ENCODE results near the gene RBP2. TPM values are rescaled to one million over a fixed set of nuclear protein-coding genes. Genes with fewer than 3 reads are reported as not detected.

Gene RBP2
- total and polyA plus RNA-seq, 2 experiments from 2014 or later = not detected

- no peaks in the 10 kb centered on the region for H3F3A ChIP-seq (ENCODE audit: insufficient read depth)
- H2AFZ ChIP-seq = no peak overlapping the region
- no peaks in the 10 kb centered on the region for H3K9me3 ChIP-seq (ENCODE audit: low read depth)
- DNase-seq = no peak
- no peak overlapping the region for H3K9ac ChIP-seq
- no peak overlapping the region for H3K4me2 ChIP-seq (ENCODE audit: unreplicated experiment)
- no peak overlapping the region for H3K4me3 ChIP-seq
- TF ChIP-seq EZH2 (IDR thresholded peaks at IDR 0.05; ENCODE audit: insufficient read depth, poor library complexity, severe bottlenecking) (no peak), EZH2phosphoT487 (IDR thresholded peaks at IDR 0.05; ENCODE audit: insufficient read depth, low read depth) (no peak)
- H3K27ac ChIP-seq = no peak overlapping the region
- no peaks in the 10 kb centered on the region for H3K79me2 ChIP-seq (ENCODE audit: insufficient read depth)
- in situ Hi-C loops (cut with MboI) = no loop called here
- no peaks in the 10 kb centered on the region for H4K20me1 ChIP-seq (ENCODE audit: insufficient read depth)
- no peaks in the 10 kb centered on the region for H3K9me2 ChIP-seq (ENCODE audit: insufficient read depth)
- H3K27me3 ChIP-seq (replicated peaks; ENCODE audit: insufficient read depth) = no peaks in the 10 kb centered on the region
- H3K36me3 ChIP-seq (ENCODE audit: low read depth) = no peaks in the 10 kb centered on the region
- no peaks in the 10 kb centered on the region for H3K4me1 ChIP-seq (ENCODE audit: insufficient read depth)
Observed at GRCh38 chr3:139481116-139481515, 4.8 kb upstream of the RBP2 start.

- Histone ChIP-seq H2AFZ (no peak overlapping the region), H3K4me2 (ENCODE audit: unreplicated experiment) (no peak overlapping the region), H3K27me3 (replicated peaks; ENCODE audit: insufficient read depth) (no peaks in the 10 kb centered on the region), H3K4me3 (no peak overlapping the region), H3K36me3 (ENCODE audit: low read depth) (no peaks in the 10 kb centered on the region), H3K4me1 (ENCODE audit: insufficient read depth) (no peaks in the 10 kb centered on the region), H4K20me1 (ENCODE audit: insufficient read depth) (no peaks in the 10 kb centered on the region), H3F3A (ENCODE audit: insufficient read depth) (no peaks in the 10 kb centered on the region), H3K79me2 (ENCODE audit: insufficient read depth) (no peaks in the 10 kb centered on the region), H3K9me3 (ENCODE audit: low read depth) (no peaks in the 10 kb centered on the region), H3K9me2 (ENCODE audit: insufficient read depth) (no peaks in the 10 kb centered on the region), H3K9ac (no peak overlapping the region), H3K27ac (no peak overlapping the region)
- TF ChIP-seq EZH2 (IDR thresholded peaks at IDR 0.05; ENCODE audit: insufficient read depth, poor library complexity, severe bottlenecking) (no peak), EZH2phosphoT487 (IDR thresholded peaks at IDR 0.05; ENCODE audit: insufficient read depth, low read depth) (no peak)
- WGBS, 2 experiments (ENCODE audit: low coverage in 1 of 2, low lambda C conversion rate in 2 of 2, missing lambda C conversion rate in 2 of 2) = 41 to 52% methylated on average over 3 of the region's 3 CpGs
- in situ Hi-C loops (cut with MboI) = no loop called here
- DNase-seq = no peak
Observed at GRCh38 chr3:139480585-139480984, 4.3 kb upstream of the RBP2 start.

GRCh38 chr3:139477710-139478640 lies 1.7 kb upstream of the RBP2 start:
- no peak overlapping the region for H3K4me3 ChIP-seq
- no peaks in the 10 kb centered on the region for H3K9me2 ChIP-seq (ENCODE audit: insufficient read depth)
- no peak overlapping the region for H3K9ac ChIP-seq
- no peak for TF ChIP-seq EZH2 (IDR thresholded peaks at IDR 0.05; ENCODE audit: insufficient read depth, poor library complexity, severe bottlenecking)
- no peak for TF ChIP-seq EZH2phosphoT487 (IDR thresholded peaks at IDR 0.05; ENCODE audit: insufficient read depth, low read depth)
- H3K4me1 ChIP-seq (ENCODE audit: insufficient read depth) = no peaks in the 10 kb centered on the region
- no peaks in the 10 kb centered on the region for H3K9me3 ChIP-seq (ENCODE audit: low read depth)
- 35 to 40% methylated on average over 3 of the region's 3 CpGs for WGBS, 2 experiments (ENCODE audit: low coverage in 1 of 2, low lambda C conversion rate in 2 of 2, missing lambda C conversion rate in 2 of 2)
- H3K27ac ChIP-seq = no peak overlapping the region
- in situ Hi-C loops (cut with MboI) = no loop called here
- no peak overlapping the region for H3K4me2 ChIP-seq (ENCODE audit: unreplicated experiment)
- H4K20me1 ChIP-seq (ENCODE audit: insufficient read depth) = no peaks in the 10 kb centered on the region
- no peaks in the 10 kb centered on the region for H3K27me3 ChIP-seq (replicated peaks; ENCODE audit: insufficient read depth)
- no peaks in the 10 kb centered on the region for H3F3A ChIP-seq (ENCODE audit: insufficient read depth)
- H3K36me3 ChIP-seq (ENCODE audit: low read depth) = no peaks in the 10 kb centered on the region
- H3K79me2 ChIP-seq (ENCODE audit: insufficient read depth) = no peaks in the 10 kb centered on the region
- H2AFZ ChIP-seq = no peak overlapping the region
- no peak for DNase-seq

GRCh38 chr3:139473155-139473771 lies 3.1 kb downstream of the RBP2 start:
- H3K9me2 ChIP-seq (ENCODE audit: insufficient read depth) = no peaks in the 10 kb centered on the region
- no peaks in the 10 kb centered on the region for H3K36me3 ChIP-seq (ENCODE audit: low read depth)
- no peaks in the 10 kb centered on the region for H4K20me1 ChIP-seq (ENCODE audit: insufficient read depth)
- no peak overlapping the region for H3K9ac ChIP-seq
- H3K27me3 ChIP-seq (replicated peaks; ENCODE audit: insufficient read depth) = no peaks in the 10 kb centered on the region
- no peak overlapping the region for H2AFZ ChIP-seq
- no peak overlapping the region for H3K27ac ChIP-seq
- WGBS, 2 experiments (ENCODE audit: low coverage in 1 of 2, low lambda C conversion rate in 2 of 2, missing lambda C conversion rate in 2 of 2) = 56 to 66% methylated on average over 2 of the region's 2 CpGs
- H3F3A ChIP-seq (ENCODE audit: insufficient read depth) = no peaks in the 10 kb centered on the region
- no peak overlapping the region for H3K4me2 ChIP-seq (ENCODE audit: unreplicated experiment)
- DNase-seq = peak; percentile 8
- in situ Hi-C loops (cut with MboI) = no loop called here
- no peak overlapping the region for H3K4me3 ChIP-seq
- no peaks in the 10 kb centered on the region for H3K9me3 ChIP-seq (ENCODE audit: low read depth)
- H3K79me2 ChIP-seq (ENCODE audit: insufficient read depth) = no peaks in the 10 kb centered on the region
- no peaks in the 10 kb centered on the region for H3K4me1 ChIP-seq (ENCODE audit: insufficient read depth)
- TF ChIP-seq EZH2 (IDR thresholded peaks at IDR 0.05; ENCODE audit: insufficient read depth, poor library complexity, severe bottlenecking) (no peak), EZH2phosphoT487 (IDR thresholded peaks at IDR 0.05; ENCODE audit: insufficient read depth, low read depth) (no peak)
